Immature natural killer cell (primary cell): ENCODE measurements around the gene PPP1R9B. TPM values are rescaled to one million over a fixed set of nuclear protein-coding genes. Genes with fewer than 3 reads are reported as not detected.

Experiments used
- DNase-seq, 3 donors: peaks; one replicate each; pipeline ENCODE4 v3.0.0; 2022; ENCODE audit warnings: mixed read lengths in 1 of 3
- H3K27ac Mint-ChIP-seq, 6 donors: one replicate each; pipeline ENCODE4 v1.8.0; 2020; ENCODE audit warnings: mixed read lengths in 6 of 6, mild to moderate bottlenecking in 5 of 6, inconsistent platforms in 4 of 6, moderate library complexity in 3 of 6
- H3K27me3 Mint-ChIP-seq, 3 donors: one replicate each; pipeline ENCODE4 v1.8.0; 2020 to 2021; ENCODE audit warnings: low read depth in 3 of 3, mild to moderate bottlenecking in 3 of 3, mixed read lengths in 3 of 3, moderate library complexity in 3 of 3, inconsistent platforms in 1 of 3
- H3K36me3 Mint-ChIP-seq, 3 donors: one replicate each; pipeline ENCODE4 v1.8.0; 2020; ENCODE audit warnings: mixed read lengths in 3 of 3, inconsistent platforms in 2 of 3, mild to moderate bottlenecking in 2 of 3
- H3K4me1 Mint-ChIP-seq, 2 donors: one replicate each; pipeline ENCODE4 v1.8.0; 2020; ENCODE audit warnings: inconsistent platforms in 2 of 2, mild to moderate bottlenecking in 2 of 2, mixed read lengths in 2 of 2, moderate library complexity in 1 of 2
- H3K4me3 Mint-ChIP-seq, 5 donors: one replicate each; pipeline ENCODE4 v1.8.0; 2020; ENCODE audit warnings: mild to moderate bottlenecking in 5 of 5, mixed read lengths in 5 of 5, inconsistent platforms in 3 of 5, moderate library complexity in 3 of 5
- H3K9me3 Mint-ChIP-seq, 6 donors: one replicate each; pipeline ENCODE4 v1.8.0; 2020; ENCODE audit warnings: mild to moderate bottlenecking in 6 of 6, mixed read lengths in 6 of 6, inconsistent platforms in 4 of 6, moderate library complexity in 3 of 6
- polyA plus RNA-seq, 3 donors: library from polyadenylated mRNA; unstranded; fragments of 300-500 nt; fragmentation: Illumina TruSeq; gene quantifications; one replicate each; pipeline ENCODE4 v1.2.3, GENCODE V29; 2021

The PPP1R9B gene
- polyA plus RNA-seq, 3 donors from 2014 or later = 0.25 to 2.0 (median 0.66) TPM

DNA sequence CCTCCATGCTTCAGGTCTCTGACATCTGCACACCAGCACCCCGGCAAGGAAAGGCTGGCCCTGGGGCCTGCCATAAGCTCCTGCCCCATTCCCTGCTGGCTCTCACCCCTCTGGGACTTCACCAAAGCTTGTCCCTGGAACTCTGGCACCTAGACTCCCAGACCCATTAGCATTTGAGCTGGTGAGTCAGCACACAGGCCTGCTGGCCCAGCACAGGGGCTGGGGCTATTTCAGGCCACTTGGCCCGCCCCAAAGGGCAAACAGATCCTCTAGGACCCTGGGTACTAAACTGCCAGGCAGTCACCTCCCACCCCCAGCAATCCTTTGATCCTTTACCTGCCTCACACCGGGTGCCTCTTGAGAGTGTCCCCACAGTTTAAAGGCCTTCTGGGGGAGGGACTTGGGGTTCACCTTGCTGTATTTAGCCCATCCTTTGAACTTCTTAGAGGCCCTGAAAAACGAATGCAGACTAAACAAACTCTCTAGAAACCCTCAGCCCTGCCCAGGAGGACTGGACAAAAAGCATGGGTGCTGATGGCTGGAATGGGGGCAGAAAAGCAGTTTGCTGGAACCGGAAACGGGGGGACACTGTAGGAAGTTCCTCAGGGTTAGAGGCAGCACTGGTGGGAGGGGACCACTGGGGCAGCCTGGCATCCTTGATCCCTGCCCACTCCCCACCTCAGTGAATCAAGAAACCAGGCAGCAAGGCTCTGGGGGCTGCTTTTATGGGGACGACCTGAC, 17.3 kb downstream of the PPP1R9B start:
- no peak for DNase-seq
- H3K36me3 Mint-ChIP-seq = peaks cover 8 to 16% (median 11%) of the 10 kb centered on the region in 3 donors
- H3K4me1 Mint-ChIP-seq = peaks cover 28% of the 10 kb centered on the region in 2 donors
- H3K27ac Mint-ChIP-seq = peak overlapping the region in 2 of 6 donors; percentile 42 to 43
- peaks cover 7 to 17% (median 16%) of the 10 kb centered on the region in 3 donors for H3K27me3 Mint-ChIP-seq
- H3K4me3 Mint-ChIP-seq = no peak overlapping the region
- H3K9me3 Mint-ChIP-seq = no peaks in the 10 kb centered on the region

DNA sequence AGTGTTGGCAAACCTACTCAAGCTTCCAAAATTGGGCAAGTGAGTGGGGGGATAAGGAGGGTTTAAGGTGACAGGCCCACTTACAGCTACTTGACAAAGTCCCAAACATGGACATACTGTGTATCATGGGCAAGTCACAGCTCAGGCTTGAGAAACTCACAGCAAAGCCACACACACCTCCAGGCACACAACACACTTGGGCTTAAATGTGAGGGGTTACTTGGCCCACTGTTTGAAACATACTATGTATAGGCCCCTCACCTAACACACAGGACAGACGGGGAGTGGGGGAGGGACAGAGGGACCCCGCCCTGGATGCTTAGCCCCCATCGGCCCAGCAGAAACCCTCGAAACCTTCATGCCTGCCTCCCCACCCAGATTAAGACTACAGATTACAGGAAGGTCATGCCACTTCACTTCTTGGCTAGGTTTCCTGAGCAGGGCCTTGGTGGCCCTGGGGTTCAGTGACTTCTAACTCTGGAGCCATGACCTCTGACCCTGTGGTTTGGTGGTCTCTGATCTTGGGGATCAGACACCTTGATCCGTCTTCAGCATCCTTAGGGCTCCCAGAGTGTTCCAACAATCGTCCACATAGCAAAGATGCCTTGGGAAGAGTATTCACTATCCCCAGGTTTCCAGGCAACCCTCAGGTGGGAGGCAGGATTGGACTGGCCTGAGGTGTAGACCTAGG, 18.2 kb downstream of the PPP1R9B start:
- DNase-seq = no peak
- H3K9me3 Mint-ChIP-seq = no peaks in the 10 kb centered on the region
- peaks cover 12 to 20% (median 15%) of the 10 kb centered on the region in 3 donors for H3K27me3 Mint-ChIP-seq
- peaks cover 33 to 38% of the 10 kb centered on the region in 2 donors for H3K4me1 Mint-ChIP-seq
- H3K27ac Mint-ChIP-seq = peak overlapping the region in 5 of 6 donors; percentile 42 to 77 (median 58)
- no peak overlapping the region for H3K4me3 Mint-ChIP-seq
- peaks cover 3 to 7% (median 3%) of the 10 kb centered on the region in 3 donors for H3K36me3 Mint-ChIP-seq

DNA sequence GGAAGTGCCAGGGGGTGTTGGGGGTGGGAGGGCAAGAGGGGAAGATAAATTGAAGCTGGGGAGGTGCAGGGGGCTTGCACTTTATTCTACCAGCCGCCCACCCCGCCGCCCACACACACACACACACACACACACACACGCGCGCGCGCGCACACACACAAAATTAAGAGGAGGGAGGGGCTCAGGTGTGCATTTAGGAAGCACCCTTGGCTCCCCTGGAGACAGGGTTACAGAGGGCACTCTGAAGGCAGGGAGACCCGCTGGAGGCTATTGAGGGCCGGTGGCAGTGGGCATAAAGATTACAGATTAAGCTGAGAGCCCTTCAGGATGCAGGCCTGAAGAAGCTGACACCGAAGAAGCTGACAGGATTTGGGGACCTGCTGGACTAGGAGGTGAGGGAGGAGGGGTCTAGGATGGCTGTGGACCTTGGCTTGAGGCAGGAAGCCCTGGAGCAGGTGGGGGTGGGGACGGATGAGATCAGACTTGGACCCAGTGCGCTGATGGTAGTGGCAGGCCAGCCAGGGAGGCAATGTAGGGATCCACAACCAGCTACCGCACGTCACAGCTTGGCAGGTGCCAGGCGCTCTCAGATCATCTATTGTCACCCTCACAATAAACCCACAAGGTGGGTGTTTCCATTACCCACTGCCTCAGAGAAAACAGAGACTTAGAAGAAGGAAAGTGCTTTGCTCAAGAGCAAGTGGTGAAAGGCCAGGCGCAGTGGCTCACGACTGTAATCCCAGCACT, 19.7 kb downstream of the PPP1R9B start:
- H3K27ac Mint-ChIP-seq = peak overlapping the region in 3 of 6 donors; percentile 56 to 79 (median 61)
- peaks cover 32 to 41% of the 10 kb centered on the region in 2 donors for H3K4me1 Mint-ChIP-seq
- peak overlapping the region; percentile 46 to 75 (median 66) for H3K4me3 Mint-ChIP-seq
- H3K27me3 Mint-ChIP-seq = peaks cover 12 to 20% (median 12%) of the 10 kb centered on the region in 3 donors
- no peaks in the 10 kb centered on the region for H3K36me3 Mint-ChIP-seq
- no peaks in the 10 kb centered on the region for H3K9me3 Mint-ChIP-seq
- DNase-seq = no peak

DNA sequence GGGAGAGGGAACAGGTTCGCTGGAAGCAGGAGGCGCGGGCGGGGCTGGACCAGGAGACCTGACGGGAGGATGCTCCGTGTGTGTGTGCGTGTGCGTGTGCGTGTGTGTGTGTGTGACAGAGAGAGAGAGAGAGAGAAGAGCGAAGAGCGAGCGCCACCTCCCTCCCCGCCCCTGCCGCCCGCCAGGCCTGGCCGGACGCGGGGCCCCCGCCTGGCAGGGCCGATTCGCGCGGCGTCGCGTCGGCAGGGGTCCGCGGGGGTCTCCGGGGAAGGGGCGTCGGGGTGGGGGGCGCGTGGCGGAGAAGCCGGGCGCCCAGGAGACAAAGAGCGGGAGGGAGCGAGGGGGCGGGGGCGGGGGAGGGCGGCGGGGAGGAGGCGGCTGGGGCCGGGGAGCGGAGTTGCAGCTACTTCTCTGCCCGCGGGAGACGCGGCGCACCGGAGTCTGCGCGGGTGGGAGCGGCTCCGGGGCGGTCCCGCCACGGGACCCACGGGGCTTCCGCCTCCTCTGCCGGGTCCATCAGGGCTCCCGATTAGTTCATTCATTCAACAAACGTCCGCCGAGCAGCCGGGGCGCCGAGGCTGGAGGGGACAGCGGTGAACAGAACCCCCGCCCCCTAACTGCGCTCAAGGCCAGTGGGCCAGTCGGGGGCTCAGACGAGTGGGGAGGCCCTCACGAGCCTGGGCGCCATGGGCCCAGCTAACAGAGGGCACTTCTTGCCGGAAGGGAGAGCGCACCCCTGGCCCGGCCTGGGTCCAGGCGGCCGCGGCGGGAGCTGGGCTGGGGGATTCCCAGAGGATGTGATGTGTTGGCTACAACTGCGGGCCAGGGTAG, 20.5 kb downstream of the PPP1R9B start, which contains the start of gene SAMD14:
SAMD14 (minus strand) TSS at position 433 of the 831 bp plus-strand sequence. CDS start 5,201 bp downstream, outside the sequence.
- Mint-ChIP-seq H3K4me3 (peak within 1 kb of the TSS; percentile 76 to 87 (median 81)), H3K27me3 (peaks cover 12 to 20% (median 12%) of the 10 kb centered on the region in 3 donors), H3K4me1 (peaks cover 32 to 41% of the 10 kb centered on the region in 2 donors), H3K36me3 (no peaks in the 10 kb centered on the region), H3K27ac (peak within 1 kb of the TSS; percentile 48 to 84 (median 72)), H3K9me3 (no peaks in the 10 kb centered on the region)
- peak; percentile 46 to 60 (median 53) for DNase-seq

DNA sequence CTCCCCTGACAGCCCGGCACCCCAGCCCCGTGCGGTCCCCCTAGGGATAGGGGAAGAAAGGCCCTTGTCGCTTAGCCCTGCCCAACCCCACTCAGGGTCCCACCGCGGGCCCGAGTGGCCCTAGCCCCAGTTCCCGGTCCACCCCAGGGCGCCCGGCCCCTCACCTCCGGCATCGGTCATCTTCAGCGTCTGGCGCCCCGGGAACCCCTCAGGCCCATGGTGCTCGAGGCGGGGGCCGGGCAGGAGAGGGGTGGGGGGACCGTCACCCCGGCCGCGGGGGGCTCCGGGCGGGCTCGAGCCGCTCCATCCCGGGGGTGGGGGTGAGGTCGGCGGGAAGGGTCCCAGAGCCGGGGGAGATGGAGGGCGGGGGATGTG, 21.1 kb downstream of the PPP1R9B start:
- peak overlapping the region; percentile 70 to 87 (median 76) for H3K4me3 Mint-ChIP-seq
- H3K27ac Mint-ChIP-seq = peak overlapping the region in 2 of 6 donors; percentile 69 to 76
- H3K9me3 Mint-ChIP-seq = no peaks in the 10 kb centered on the region
- no peak for DNase-seq
- H3K4me1 Mint-ChIP-seq = peaks cover 32 to 41% of the 10 kb centered on the region in 2 donors
- H3K36me3 Mint-ChIP-seq = no peaks in the 10 kb centered on the region
- H3K27me3 Mint-ChIP-seq = peaks cover 12 to 20% (median 12%) of the 10 kb centered on the region in 3 donors

DNA sequence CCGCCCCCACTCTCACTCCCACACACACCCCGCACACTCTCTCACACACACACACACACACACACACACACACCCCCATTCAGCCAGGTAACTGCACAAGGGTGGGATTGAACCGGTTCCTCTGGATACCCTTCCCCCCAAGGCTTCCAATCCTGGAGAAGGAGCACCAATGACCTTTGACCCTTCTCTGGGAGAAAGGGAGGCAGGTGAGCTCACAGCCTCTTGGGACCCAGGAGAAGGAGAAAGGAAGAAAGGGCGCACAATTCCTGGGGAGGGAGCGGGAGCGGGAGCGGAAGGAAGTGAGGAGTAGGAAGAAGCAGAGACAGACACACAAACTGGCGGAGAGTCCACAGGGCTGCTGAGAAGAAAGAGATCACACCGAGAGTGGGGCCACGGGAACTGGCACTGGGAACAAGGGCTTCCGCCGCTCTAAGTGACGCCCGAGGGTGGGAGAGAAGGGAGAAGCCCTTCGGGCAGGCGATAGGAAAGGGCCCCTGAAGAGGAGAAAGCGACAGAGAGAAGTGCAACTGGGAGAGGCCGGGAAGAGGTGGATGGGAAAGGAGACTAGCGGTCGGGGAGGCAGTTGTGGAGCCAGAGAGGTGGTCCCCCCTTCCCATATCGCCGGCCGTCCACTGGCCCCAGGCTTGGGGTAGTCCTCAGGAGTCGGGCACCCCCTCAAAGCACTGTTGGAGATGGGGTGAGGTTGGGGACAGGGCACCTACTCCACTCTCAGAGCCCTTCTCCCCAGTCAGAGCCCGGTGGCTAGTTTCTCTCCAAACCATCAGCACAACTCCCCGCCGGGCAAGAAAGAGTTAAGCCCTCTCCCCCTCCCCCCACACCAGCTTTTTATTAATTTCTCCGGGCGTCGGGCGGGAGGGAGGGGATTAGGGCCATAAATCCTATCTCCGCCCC, 21.8 kb downstream of the PPP1R9B start:
- Mint-ChIP-seq H3K36me3 (no peaks in the 10 kb centered on the region), H3K27ac (peak overlapping the region in 4 of 6 donors; percentile 44 to 80 (median 60)), H3K4me3 (peak overlapping the region; percentile 79 to 86 (median 81)), H3K27me3 (peaks cover 12 to 20% (median 14%) of the 10 kb centered on the region in 3 donors), H3K4me1 (peaks cover 32 to 41% of the 10 kb centered on the region in 2 donors), H3K9me3 (no peaks in the 10 kb centered on the region)
- DNase-seq = no peak

DNA sequence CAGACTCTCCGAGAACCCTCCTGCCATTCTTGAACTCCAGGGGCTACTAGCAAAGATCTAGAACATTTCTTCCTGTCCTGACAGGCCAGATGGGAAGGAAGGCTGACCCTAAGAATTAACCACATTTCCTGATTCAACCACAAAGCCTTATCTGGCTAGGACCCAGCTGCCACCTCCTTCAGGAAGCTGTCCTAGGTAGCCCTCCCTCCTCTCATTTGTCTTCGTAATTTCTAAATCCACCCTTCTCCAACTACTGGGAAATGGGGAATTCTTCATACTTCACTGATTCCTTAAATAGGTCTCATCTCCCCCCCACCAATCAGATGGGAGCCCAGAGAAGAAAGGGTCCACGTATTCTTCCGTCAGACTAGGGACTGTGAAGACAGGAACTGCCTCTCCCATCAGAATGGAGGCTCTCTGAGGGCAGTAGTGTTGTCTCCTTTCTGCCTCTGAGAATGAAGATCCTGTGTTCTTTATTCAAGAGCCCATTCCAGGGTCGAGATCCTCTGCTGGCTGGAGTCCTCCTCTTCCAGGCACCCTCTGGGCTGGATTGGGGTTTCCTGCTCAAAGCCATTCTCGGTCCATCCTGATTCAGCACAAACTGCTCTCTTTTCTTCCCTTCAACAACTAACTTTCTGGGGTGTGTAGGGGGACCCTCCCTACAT, 22.6 kb downstream of the PPP1R9B start:
- no peaks in the 10 kb centered on the region for H3K36me3 Mint-ChIP-seq
- H3K27me3 Mint-ChIP-seq = peaks cover 14 to 20% (median 15%) of the 10 kb centered on the region in 3 donors
- peaks cover 32 to 41% of the 10 kb centered on the region in 2 donors for H3K4me1 Mint-ChIP-seq
- H3K27ac Mint-ChIP-seq = no peak overlapping the region
- no peaks in the 10 kb centered on the region for H3K9me3 Mint-ChIP-seq
- peak overlapping the region; percentile 21 to 61 (median 32) for H3K4me3 Mint-ChIP-seq
- DNase-seq = no peak

DNA sequence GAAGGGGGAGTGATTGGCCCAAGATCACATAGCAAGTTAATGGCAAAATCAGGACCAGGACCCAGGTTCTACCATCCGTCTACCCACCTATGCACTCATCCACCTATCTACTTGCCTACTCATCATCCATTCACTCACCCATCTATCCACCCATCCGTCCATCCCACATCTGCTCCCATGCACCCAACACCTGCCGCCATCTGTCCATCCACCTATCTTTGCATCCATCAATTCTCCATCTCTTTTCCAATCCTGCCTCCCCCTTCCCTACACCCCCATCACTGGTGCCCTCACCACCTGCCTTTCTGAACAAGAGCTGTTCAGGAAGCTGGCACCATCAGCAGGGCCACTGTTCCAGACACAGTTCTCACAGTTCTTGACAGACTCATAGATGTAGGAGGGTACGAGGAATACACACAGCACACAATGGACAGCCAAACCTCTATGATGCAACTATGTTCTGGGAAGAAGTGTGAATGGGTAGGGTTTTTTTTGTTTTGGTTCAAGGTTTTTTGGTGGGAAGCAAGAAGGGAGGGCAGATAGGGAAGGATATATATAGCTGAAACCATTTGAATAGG, 25.0 kb downstream of the PPP1R9B start:
- no peak for DNase-seq
- Mint-ChIP-seq H3K9me3 (no peaks in the 10 kb centered on the region), H3K27ac (no peak overlapping the region), H3K27me3 (peaks cover 13 to 17% (median 16%) of the 10 kb centered on the region in 3 donors), H3K4me3 (no peak overlapping the region), H3K4me1 (peaks cover 20 to 22% of the 10 kb centered on the region in 2 donors), H3K36me3 (no peaks in the 10 kb centered on the region)

DNA sequence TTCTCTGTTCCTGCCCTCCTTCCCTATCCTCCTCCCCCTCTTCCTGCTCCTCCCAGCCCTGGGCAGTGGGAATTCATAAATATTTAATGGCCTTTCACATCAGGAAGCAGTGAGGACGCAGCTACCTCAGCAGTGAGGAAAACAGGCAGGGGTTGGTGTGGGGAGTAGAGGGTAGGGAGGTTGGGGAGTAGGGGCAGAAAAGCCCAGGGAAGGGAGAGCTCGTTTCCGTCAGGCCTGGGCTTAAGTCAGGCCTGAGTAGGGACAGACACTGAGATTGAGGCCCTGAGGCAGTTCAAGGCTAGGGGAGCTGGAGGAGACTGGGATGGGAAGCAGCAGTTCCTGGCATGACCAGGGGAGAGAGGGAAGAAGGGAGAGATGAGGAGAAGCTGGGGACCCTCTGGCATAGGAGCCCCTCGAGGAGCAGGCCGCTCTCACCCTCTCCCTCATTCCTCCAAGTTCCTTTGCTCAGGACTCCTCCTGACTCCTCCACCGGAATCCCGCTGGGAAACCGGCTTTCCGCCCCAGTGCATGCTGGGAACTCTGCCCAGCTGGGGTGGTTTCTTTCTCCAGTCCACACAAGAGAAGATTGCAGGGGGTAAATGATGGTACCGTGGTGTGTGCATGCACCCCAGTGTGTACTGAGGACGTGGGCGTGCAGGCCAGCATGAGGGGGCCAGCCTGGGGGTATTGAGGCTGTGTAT, 26.7 kb downstream of the PPP1R9B start:
- H3K27me3 Mint-ChIP-seq = peaks cover 13 to 22% (median 15%) of the 10 kb centered on the region in 3 donors
- peaks cover 15 to 18% of the 10 kb centered on the region in 2 donors for H3K4me1 Mint-ChIP-seq
- H3K4me3 Mint-ChIP-seq = no peak overlapping the region
- no peaks in the 10 kb centered on the region for H3K36me3 Mint-ChIP-seq
- peaks cover 0 to 2% (median 0%) of the 10 kb centered on the region in 6 donors for H3K9me3 Mint-ChIP-seq
- no peak overlapping the region for H3K27ac Mint-ChIP-seq
- no peak for DNase-seq

DNA sequence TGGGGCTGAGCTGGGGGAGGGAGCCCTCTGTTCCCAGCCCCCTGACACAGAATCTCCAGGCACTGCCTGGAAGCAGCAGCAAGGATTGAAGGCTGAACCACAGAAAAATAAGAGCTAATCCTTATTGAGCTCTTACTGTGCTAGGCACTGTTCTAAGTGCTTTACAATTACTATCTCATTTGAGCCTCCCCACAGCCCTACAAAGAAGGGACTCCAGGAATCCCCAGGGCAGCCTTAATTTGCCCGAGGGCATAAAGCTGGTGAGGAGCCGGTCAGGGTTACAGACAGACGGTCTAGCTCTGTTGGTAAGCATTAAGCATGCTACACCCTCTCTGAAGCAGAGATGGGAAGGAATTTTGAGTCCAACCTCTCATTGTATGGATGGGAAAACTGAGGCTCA, 27.5 kb downstream of the PPP1R9B start:
- Mint-ChIP-seq H3K27ac (no peak overlapping the region), H3K4me1 (peaks cover 7 to 10% of the 10 kb centered on the region in 2 donors), H3K27me3 (peaks cover 13 to 19% (median 16%) of the 10 kb centered on the region in 3 donors), H3K9me3 (peaks cover 0 to 2% (median 0%) of the 10 kb centered on the region in 6 donors), H3K4me3 (no peak overlapping the region), H3K36me3 (no peaks in the 10 kb centered on the region)
- no peak for DNase-seq
